ENCODE measurements around the gene MEFV. TPM values are rescaled to one million over a fixed set of nuclear protein-coding genes. Genes with fewer than 3 reads are reported as not detected.

The MEFV gene
- total and polyA plus RNA-seq, 2 donors (not counting 1 experiment from before 2014, with no cell fraction given), result 0.24 to 0.25 TPM

GRCh38 chr16:3282730-3283542 is 26.5 kb upstream of the MEFV start, which contains the start of gene ZNF263:
Gene ZNF263 (plus strand): TSS chr16:3283491. CDS start chr16:3283819, 328 bp downstream.
- DNase-seq, result peak; percentile 96
- peaks cover 23% of the 10 kb centered on the region for H4K20me1 ChIP-seq (ENCODE audit: control insufficient read depth, insufficient read depth, low read length, poor library complexity, severe bottlenecking)
- H3K9me3 ChIP-seq (ENCODE audit: control extremely low read depth in 1 of 3, control insufficient read depth in 2 of 3, insufficient read depth in 1 of 3, low read length in 2 of 3), result peaks cover 0 to 7% (median 1%) of the 10 kb centered on the region in 3 donors
- peak within 1 kb of the TSS; percentile 97 to 99 for H3K27ac ChIP-seq (ENCODE audit: low read length in 2 of 2)
- peak within 1 kb of the TSS; percentile 98 for H3K27ac Mint-ChIP-seq
- H3K4me1 Mint-ChIP-seq, result peaks cover 37% of the 10 kb centered on the region
- H3K4me2 ChIP-seq (replicated peaks; ENCODE audit: low read depth, low read length, poor library complexity, severe bottlenecking), result peak within 1 kb of the TSS; percentile 98
- CTCF ChIA-PET, result interaction anchor here (0.7 to 1.7 kb wide), 5 partner anchors 17 to 117 kb away, joined by 3 to 17 read pairs (median 3); partner anchors contain the start of genes TIGD7, ZNF75A and ZSCAN32
- no peaks in the 10 kb centered on the region for H3K27me3 ChIP-seq (replicated peaks in 1 of 4; ENCODE audit: control extremely low read depth in 1 of 4, control insufficient read depth in 3 of 4, insufficient read depth in 4 of 4, low read length in 3 of 4)
- peak within 1 kb of the TSS; percentile 76 for H3K9ac ChIP-seq (ENCODE audit: low read length)
- peaks cover 4 to 18% of the 10 kb centered on the region in 2 experiments for H3K36me3 ChIP-seq (replicated peaks in 1 of 2; ENCODE audit: control extremely low read depth in 1 of 2, control insufficient read depth in 1 of 2, extremely low read depth in 1 of 2, insufficient read depth in 2 of 2, low read length in 1 of 2)
- no peaks in the 10 kb centered on the region for H3K9me3 Mint-ChIP-seq (ENCODE audit: insufficient read depth)
- peak within 1 kb of the TSS; percentile 81 for H2AFZ ChIP-seq (ENCODE audit: insufficient read depth, low read depth, low read length, poor library complexity, severe bottlenecking)
- no peaks in the 10 kb centered on the region for H3K27me3 Mint-ChIP-seq
- under 1% methylated on average over 72 of the region's 72 CpGs for WGBS (ENCODE audit: insufficient coverage)
- TF ChIP-seq EZH2 (IDR thresholded peaks at IDR 0.05; ENCODE audit: borderline replicate concordance, insufficient read depth, low read depth, low read length, poor library complexity, severe bottlenecking) (no peak), CTCF (IDR thresholded peaks at IDR 0.05) (no peak)
- intact Hi-C loops (cut with micrococcal nuclease), result loop anchor here (1.0 to 10.0 kb wide), 8 partner anchors 19 to 598 kb away; partner anchors contain the start of genes CREBBP, HCFC1R1, THOC6 and TIGD7
- H3K4me1 ChIP-seq (ENCODE audit: control insufficient read depth in 2 of 2, insufficient read depth in 2 of 2, low read length in 2 of 2), result peaks cover 22 to 30% of the 10 kb centered on the region in 2 donors
- POLR2A ChIA-PET, result interaction anchor here (0.5 to 2.8 kb wide), 12 partner anchors 19 to 988 kb away, joined by 3 to 18 read pairs (median 5); partner anchors contain the start of genes CLUAP1, TIGD7, ZNF174 and ZNF200
- H3K4me3 Mint-ChIP-seq, result peak within 1 kb of the TSS; percentile 97
- H3K79me2 ChIP-seq (ENCODE audit: control insufficient read depth, insufficient read depth, low read length), result peaks cover 43% of the 10 kb centered on the region
- ATAC-seq (ENCODE audit: low read depth), result peak; percentile 89
- peak within 1 kb of the TSS; percentile 78 to 100 (median 95) for H3K4me3 ChIP-seq (ENCODE audit: control extremely low read depth in 1 of 5, extremely low read depth in 1 of 5, insufficient read depth in 1 of 5, low read depth in 2 of 5, low read length in 4 of 5)

All from B cell (primary cell).